Thyroid gland (tissue), 4 donors: ENCODE measurements around the gene PRKCZ. TPM values are rescaled to one million over a fixed set of nuclear protein-coding genes. Genes with fewer than 3 reads are reported as not detected.
A peak's percentile ranks its signal among the peaks of the same experiment; 100 is the strongest.

ENCODE experiments used
- DNase-seq, 2 donors: peaks; one replicate each; pipeline ENCODE4 v3.0.0-alpha.2; 2019
- H3K27ac ChIP-seq, 3 donors: fragments of 200-600 bp; sonication (generic); 1 replicate in 2 of 3; 2 replicates in 1 of 3; pipeline ENCODE4 v1.5.1; 2016 to 2019; ENCODE audit warnings: mild to moderate bottlenecking in 1 of 3, moderate library complexity in 1 of 3
- H3K27me3 ChIP-seq: fragments of 200-600 bp; sonication (generic); one replicate; pipeline ENCODE4 v1.5.1; 2019
- H3K36me3 ChIP-seq, 2 donors: fragments of 200-600 bp; sonication (generic); one replicate each; pipeline ENCODE4 v1.5.1; 2016 to 2019
- H3K4me1 ChIP-seq, 2 donors: fragments of 200-600 bp; sonication (generic); one replicate each; pipeline ENCODE4 v1.5.1; 2017 to 2019
- H3K4me3 ChIP-seq, 3 donors: fragments of 200-600 bp; sonication (generic); replicated peaks in 1 of 3; 1 replicate in 2 of 3; 2 replicates in 1 of 3; pipeline ENCODE4 v1.5.1; 2016; ENCODE audit warnings: mild to moderate bottlenecking in 1 of 3
- H3K9me3 ChIP-seq: fragments of 200-600 bp; sonication (generic); one replicate; pipeline ENCODE4 v1.5.1; 2017
- POLR2A ChIP-seq, 2 donors: fragments of 450-650 bp; IDR thresholded peaks; one replicate each; pipeline ENCODE4 v1.6.1; 2017; ENCODE audit warnings: antibody characterized with exemption in 2 of 2, mild to moderate bottlenecking in 2 of 2, moderate library complexity in 1 of 2
- WGBS, 2 donors: methylation state at CpG; one replicate each; pipeline ENCODE4 v1.1.5; 2017; 5-methylcytosine and 5-hydroxymethylcytosine counted together
- intact Hi-C: fragments of 100-400 bp; cut with DNase I; formaldehyde crosslinking; loops from one replicate; pipeline ENCODE4 v1.15.1; 2023
- total RNA-seq, 4 donors: library from RNA; depleted of rRNA; stranded (reverse); fragments of >200 nt; gene quantifications; one replicate each; pipeline ENCODE4 v1.2.3, GENCODE V29; 2016
- TF ChIP-seq, protein P1 (sequence below), 6 experiments: fragments of 200-600 bp in 3 of 6; fragments of 450-650 bp in 3 of 6; sonication (generic) in 3 of 6; IDR thresholded peaks; one replicate each; pipeline ENCODE4 v1.5.1; 2016 to 2019; ENCODE audit warnings: antibody characterized with exemption in 6 of 6, mild to moderate bottlenecking in 2 of 6, inconsistent platforms in 1 of 6, moderate library complexity in 1 of 6

Gene PRKCZ
- total RNA-seq, 4 donors from 2014 or later, result 33.6 to 53.0 (median 44.3) TPM

DNA sequence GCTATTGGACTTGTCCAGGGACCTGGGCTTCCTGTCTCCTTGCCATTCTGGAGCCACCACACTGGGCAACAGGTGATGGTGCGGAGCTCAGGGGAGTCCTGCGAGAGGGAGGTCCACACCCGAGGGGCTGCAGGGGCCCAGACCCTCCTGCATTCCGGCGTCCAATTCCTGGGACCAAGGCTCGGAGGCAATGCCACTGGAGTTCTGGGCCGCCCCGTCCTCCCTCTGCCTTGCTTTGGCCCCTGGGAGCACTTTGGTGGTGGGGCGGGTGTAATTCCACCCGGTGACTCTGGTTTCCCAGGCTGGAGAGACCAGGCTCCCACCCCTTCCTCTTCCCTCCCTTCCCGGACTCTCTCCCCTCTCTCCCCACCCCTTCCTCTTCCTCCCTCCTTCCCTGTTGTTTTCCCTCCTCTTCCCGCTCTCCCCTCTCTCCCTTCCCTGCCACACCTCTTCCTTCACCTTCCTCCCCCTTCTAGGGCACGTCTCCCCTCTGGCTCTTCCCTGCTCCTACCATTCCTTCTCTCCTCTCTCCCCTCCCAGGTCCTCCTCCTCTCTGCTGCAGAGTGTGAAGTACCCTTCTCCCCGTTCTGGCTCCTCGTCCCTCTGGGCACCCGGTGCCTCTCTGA lies 2.0 kb downstream of the PRKCZ start:
- peak overlapping the region in 1 of 3 donors; percentile 84 for H3K4me3 ChIP-seq
- no peaks in the 10 kb centered on the region for H3K36me3 ChIP-seq
- intact Hi-C loops, result loop anchor here (10.0 kb wide), 1 partner anchor 123 kb away; no protein-coding TSS in a partner anchor
- TF ChIP-seq, protein P1, sequence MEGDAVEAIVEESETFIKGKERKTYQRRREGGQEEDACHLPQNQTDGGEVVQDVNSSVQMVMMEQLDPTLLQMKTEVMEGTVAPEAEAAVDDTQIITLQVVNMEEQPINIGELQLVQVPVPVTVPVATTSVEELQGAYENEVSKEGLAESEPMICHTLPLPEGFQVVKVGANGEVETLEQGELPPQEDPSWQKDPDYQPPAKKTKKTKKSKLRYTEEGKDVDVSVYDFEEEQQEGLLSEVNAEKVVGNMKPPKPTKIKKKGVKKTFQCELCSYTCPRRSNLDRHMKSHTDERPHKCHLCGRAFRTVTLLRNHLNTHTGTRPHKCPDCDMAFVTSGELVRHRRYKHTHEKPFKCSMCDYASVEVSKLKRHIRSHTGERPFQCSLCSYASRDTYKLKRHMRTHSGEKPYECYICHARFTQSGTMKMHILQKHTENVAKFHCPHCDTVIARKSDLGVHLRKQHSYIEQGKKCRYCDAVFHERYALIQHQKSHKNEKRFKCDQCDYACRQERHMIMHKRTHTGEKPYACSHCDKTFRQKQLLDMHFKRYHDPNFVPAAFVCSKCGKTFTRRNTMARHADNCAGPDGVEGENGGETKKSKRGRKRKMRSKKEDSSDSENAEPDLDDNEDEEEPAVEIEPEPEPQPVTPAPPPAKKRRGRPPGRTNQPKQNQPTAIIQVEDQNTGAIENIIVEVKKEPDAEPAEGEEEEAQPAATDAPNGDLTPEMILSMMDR (IDR thresholded peaks at IDR 0.05), result no peak
- TF ChIP-seq POLR2A (IDR thresholded peaks at IDR 0.05), result no peak
- no peak for DNase-seq
- no peaks in the 10 kb centered on the region for H3K27me3 ChIP-seq
- 58 to 59% methylated on average over 15 to 16 of the region's 16 CpGs for WGBS, 2 donors
- H3K4me1 ChIP-seq, result peaks cover 14 to 22% of the 10 kb centered on the region in 2 donors
- peak overlapping the region in 1 of 3 donors; percentile 43 for H3K27ac ChIP-seq
- no peaks in the 10 kb centered on the region for H3K9me3 ChIP-seq

DNA sequence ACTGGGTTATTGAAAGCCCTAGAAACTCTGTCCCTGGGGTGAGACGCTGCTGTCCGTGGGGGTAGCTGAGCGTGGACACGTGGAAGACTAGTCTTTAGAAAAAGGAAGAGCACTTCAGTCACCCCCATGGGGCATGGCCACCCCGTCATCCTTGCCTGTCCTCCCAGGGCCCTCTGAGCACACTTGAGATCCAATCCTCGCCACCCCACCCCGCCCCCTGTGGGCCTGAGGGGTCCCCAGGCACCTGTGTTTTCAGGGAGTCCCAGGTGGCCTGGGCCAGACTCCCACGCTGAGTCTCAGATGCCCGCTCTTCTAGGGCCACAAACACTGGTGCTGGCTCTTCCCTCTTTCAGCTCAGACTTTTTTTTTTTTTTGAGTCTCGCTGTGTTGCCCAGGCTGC lies 2.5 kb downstream of the PRKCZ start:
- Histone ChIP-seq H3K9me3 (no peaks in the 10 kb centered on the region), H3K4me3 (no peak overlapping the region), H3K36me3 (no peaks in the 10 kb centered on the region), H3K27me3 (no peaks in the 10 kb centered on the region), H3K4me1 (peaks cover 14 to 22% of the 10 kb centered on the region in 2 donors), H3K27ac (no peak overlapping the region)
- intact Hi-C loops, result loop anchor here (10.0 kb wide), 1 partner anchor 122 kb away; no protein-coding TSS in a partner anchor
- WGBS, 2 donors, result 80 to 85% methylated on average over 10 of the region's 10 CpGs
- TF ChIP-seq, protein P1 (IDR thresholded peaks at IDR 0.05), result no peak
- TF ChIP-seq POLR2A (IDR thresholded peaks at IDR 0.05), result no peak
- DNase-seq, result no peak

DNA sequence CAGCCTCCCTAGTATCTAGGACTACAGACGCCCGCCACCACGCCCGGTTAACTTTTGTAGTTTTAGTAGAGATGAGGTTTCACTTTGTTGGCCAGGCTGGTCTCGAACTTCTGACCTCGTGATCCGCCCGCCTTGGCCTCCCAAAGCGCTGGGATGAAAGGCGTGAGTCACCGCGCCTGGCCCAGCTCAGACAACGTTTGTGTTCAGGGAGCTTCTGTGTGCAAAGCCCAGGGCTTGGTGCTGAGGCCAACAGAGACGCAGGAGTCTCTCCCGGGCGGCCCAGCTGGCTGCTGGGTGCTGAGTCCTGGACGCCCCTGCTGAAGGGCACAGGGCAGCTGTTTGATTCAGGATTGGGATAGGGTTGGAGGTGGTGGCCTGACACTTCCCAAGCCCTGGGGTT lies 3.0 kb downstream of the PRKCZ start:
- TF ChIP-seq, protein P1 (IDR thresholded peaks at IDR 0.05), result no peak
- no peak for TF ChIP-seq POLR2A (IDR thresholded peaks at IDR 0.05)
- no peak overlapping the region for H3K27ac ChIP-seq
- 80 to 86% methylated on average over 14 to 15 of the region's 17 CpGs for WGBS, 2 donors
- H3K4me1 ChIP-seq, result peaks cover 14 to 22% of the 10 kb centered on the region in 2 donors
- DNase-seq, result no peak
- intact Hi-C loops, result loop anchor here (10.0 kb wide), 1 partner anchor 122 kb away; no protein-coding TSS in a partner anchor
- H3K27me3 ChIP-seq, result no peaks in the 10 kb centered on the region
- no peaks in the 10 kb centered on the region for H3K36me3 ChIP-seq
- no peaks in the 10 kb centered on the region for H3K9me3 ChIP-seq
- no peak overlapping the region for H3K4me3 ChIP-seq

DNA sequence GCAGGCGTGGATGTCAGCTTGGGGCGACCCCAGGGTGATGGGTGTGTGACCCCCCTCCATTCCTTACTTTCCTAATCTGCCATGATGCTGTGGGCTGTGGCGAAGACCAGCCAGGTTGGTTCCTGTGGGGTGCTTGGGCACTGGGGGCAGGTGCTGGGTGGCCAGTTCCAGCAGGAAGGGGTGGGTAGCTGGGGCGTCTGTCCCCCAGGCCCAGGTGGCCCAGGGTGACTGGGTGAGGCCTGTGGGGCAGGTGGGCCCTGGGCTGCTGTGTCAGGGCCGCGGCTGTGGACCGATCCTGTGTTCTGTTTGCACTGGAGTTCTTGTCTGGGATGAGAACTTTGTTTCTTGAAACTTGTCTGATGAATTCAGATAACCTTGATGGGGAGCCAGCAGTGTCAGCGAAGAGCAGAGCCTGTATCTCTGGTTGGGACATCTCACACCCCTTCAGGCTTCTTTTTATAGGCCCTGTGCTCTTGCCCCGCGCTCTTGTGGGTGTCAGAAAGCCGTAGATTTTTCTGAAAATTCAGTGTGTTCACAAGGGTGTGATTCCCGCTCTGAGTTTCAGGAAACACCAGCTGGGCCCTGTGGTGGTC lies 3.7 kb downstream of the PRKCZ start:
- no peak for DNase-seq
- H3K36me3 ChIP-seq, result no peaks in the 10 kb centered on the region
- no peaks in the 10 kb centered on the region for H3K9me3 ChIP-seq
- no peaks in the 10 kb centered on the region for H3K27me3 ChIP-seq
- WGBS, 2 donors, result 91 to 97% methylated on average over 7 to 9 of the region's 12 CpGs
- H3K27ac ChIP-seq, result no peak overlapping the region
- no peak overlapping the region for H3K4me3 ChIP-seq
- H3K4me1 ChIP-seq, result peaks cover 14 to 22% of the 10 kb centered on the region in 2 donors
- intact Hi-C loops, result loop anchor here (10.0 kb wide), 1 partner anchor 121 kb away; no protein-coding TSS in a partner anchor
- TF ChIP-seq POLR2A (IDR thresholded peaks at IDR 0.05), result no peak
- TF ChIP-seq, protein P1 (IDR thresholded peaks at IDR 0.05), result no peak

DNA sequence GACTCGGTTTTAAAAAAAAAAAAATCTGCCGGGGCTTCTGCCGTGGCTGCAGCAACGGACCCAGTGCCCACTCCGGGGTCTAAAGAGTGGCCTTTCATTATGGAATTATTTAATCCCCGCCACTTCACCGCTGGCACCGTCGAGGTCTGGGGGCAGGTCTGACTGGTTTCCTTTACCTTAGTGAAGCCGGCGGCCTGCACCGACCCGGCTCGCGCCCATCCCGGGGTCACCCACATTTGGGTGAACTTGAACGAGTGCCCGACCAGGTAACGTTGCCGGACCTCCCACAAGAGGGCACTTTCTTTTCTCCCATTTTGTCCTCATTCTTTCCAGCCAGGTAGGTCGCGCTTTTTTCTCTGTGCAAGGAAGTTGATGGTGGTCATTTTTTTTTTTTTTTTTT lies 4.3 kb downstream of the PRKCZ start:
- Histone ChIP-seq H3K36me3 (peaks cover 1 to 2% of the 10 kb centered on the region in 2 donors), H3K9me3 (no peaks in the 10 kb centered on the region), H3K4me3 (no peak overlapping the region), H3K27ac (no peak overlapping the region), H3K27me3 (no peaks in the 10 kb centered on the region), H3K4me1 (peaks cover 8 to 16% of the 10 kb centered on the region in 2 donors)
- WGBS, 2 donors, result 71 to 83% methylated on average over 22 of the region's 22 CpGs
- intact Hi-C loops, result loop anchor here (10.0 kb wide), 1 partner anchor 120 kb away; no protein-coding TSS in a partner anchor
- DNase-seq, result no peak
- TF ChIP-seq POLR2A (IDR thresholded peaks at IDR 0.05), result no peak
- TF ChIP-seq, protein P1 (IDR thresholded peaks at IDR 0.05), result no peak
